Activated CD4-positive, alpha-beta memory T cell treated with anti-CD3 and anti-CD28 coated beads, Interleukin-2, amount 10 ng/mL, durations not matched to agents 7 days and 5 days (primary cell): ENCODE data around the gene IVD. TPM values are rescaled to one million over a fixed set of nuclear protein-coding genes. Genes with fewer than 3 reads are reported as not detected.

ENCODE experiments used
- CTCF ChIA-PET: fragments of 350-600 bp; sonication (Branson Sonifier 250); formaldehyde crosslinking; loops from one replicate; lab custom pipeline; 2021; ENCODE audit warnings: antibody characterized with exemption, inconsistent platforms; lab: Charles Lee
- POLR2A ChIA-PET: fragments of 350-600 bp; sonication (Branson Sonifier 250); formaldehyde crosslinking; loops from one replicate; lab custom pipeline; 2021; ENCODE audit warnings: antibody characterized with exemption; lab: Charles Lee
- DNase-seq: peaks from one replicate; pipeline ENCODE4 v3.0.0-alpha.2; 2020
- H3K27ac Mint-ChIP-seq: one replicate; pipeline ENCODE4 v1.8.0; 2021; ENCODE audit warnings: mild to moderate bottlenecking, mixed read lengths
- H3K27me3 Mint-ChIP-seq: one replicate; pipeline ENCODE4 v1.8.0; 2021; ENCODE audit warnings: mixed read lengths
- H3K36me3 Mint-ChIP-seq: one replicate; pipeline ENCODE4 v1.8.0; 2021; ENCODE audit warnings: low read depth, mixed read lengths
- H3K4me1 Mint-ChIP-seq: one replicate; pipeline ENCODE4 v1.8.0; 2021; ENCODE audit warnings: mixed read lengths
- H3K4me3 Mint-ChIP-seq: one replicate; pipeline ENCODE4 v1.8.0; 2021; ENCODE audit warnings: mild to moderate bottlenecking, mixed read lengths
- H3K9me3 Mint-ChIP-seq: one replicate; pipeline ENCODE4 v1.8.0; 2021; ENCODE audit warnings: mixed read lengths
- total RNA-seq, 2 experiments: library from RNA; stranded (reverse); gene quantifications; one replicate each; pipeline ENCODE4 v1.2.3, GENCODE V29; 2021

The IVD gene
- total RNA-seq, 2 experiments from 2014 or later = 38.1 to 38.4 TPM

DNA sequence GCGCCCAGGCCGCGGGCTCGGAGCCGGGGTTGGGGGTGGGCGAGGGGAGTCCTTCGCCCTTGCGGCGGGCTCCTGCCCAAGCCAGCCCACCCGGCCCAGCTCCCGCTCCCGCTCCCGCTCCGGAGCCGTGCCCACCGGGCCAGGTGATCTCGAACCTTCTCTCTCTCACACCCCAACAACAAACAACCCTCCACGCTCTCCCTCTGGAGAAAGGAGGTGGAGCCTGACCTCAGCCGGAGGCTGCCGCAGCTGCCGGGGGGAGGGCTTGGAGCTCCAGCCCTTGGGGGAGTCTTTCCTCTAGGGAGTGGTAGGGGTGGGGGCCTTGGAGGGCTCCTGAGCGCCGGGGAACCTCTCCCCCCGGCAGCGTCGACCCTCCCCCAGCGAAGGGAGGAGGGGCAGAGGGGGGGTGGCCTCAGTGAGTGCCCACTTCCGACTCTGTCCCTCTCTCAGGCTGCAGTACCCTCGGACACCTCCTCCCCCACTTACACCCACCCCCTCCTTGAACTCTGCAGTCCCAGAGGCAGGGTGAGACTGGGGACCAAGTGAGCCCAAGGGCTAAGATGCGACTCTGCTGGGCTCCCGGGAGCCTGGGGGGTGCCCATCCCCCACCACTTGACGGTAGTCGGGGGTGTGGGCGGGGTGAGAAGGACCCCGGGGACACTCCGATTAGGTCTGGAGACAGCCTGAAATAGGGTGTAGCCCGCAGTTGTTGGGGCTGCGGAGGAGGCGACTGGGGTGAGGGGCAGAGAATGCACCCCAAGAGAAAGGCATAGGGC lies 30.7 kb downstream of the IVD start:
- H3K9me3 Mint-ChIP-seq = no peaks in the 10 kb centered on the region
- H3K36me3 Mint-ChIP-seq = no peaks in the 10 kb centered on the region
- no peak for DNase-seq
- peaks cover 62% of the 10 kb centered on the region for H3K27me3 Mint-ChIP-seq
- peaks cover 18% of the 10 kb centered on the region for H3K4me1 Mint-ChIP-seq
- ChIA-PET CTCF (no interaction called here), POLR2A (interaction anchor here (1.0 to 1.1 kb wide), 2 partner anchors 9 to 15 kb away, joined by 3 read pairs; no protein-coding TSS in a partner anchor)
- H3K4me3 Mint-ChIP-seq = no peak overlapping the region
- no peak overlapping the region for H3K27ac Mint-ChIP-seq

DNA sequence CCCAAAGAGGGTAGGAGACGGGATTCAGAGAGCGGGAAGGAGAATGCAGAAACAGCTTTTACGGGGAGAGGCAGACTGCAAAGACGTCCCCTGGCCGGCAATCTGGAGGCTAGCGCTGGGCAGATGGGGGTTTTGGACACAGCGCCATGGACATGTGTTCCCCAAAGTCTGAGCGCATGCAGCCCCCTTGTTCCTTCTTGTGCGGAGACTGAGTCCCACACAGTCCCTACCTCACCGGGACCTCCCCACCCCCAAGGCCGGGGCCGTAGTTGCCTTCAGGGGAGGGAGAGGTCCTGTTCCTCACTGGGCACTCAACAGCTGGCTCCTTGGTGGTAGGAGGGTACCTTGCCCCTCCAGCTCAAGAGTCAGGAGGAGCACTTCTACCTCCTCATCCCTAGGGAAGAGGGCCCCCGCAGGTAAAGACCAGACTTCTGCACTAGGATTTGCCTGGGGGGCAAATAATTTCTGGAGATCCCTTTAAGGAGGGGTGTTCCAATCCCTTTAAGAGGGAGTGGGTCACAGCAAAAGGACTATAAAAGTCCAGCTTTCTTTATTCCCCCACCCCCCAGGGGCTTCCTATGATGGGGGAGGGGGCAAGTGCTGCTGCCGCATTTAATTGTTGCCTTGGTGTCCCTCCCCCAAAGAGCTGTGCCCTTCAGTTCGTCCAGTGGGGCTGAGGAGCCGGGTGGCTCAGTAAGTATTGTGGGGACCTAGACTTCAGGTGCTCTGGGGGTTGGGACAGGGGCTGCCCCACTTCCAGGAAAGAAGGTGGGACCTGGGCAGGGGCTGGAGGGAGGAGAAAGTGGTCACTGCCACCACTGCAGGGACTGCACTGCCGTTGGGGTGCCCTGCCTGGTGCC lies 31.5 kb downstream of the IVD start:
- H3K36me3 Mint-ChIP-seq = peaks cover 2% of the 10 kb centered on the region
- no peak for DNase-seq
- ChIA-PET POLR2A (interaction anchor here (0.7 kb wide), 1 partner anchor 12 kb away, joined by 3 read pairs; no protein-coding TSS in a partner anchor), CTCF (no interaction called here)
- peaks cover 62% of the 10 kb centered on the region for H3K27me3 Mint-ChIP-seq
- H3K9me3 Mint-ChIP-seq = no peaks in the 10 kb centered on the region
- no peak overlapping the region for H3K27ac Mint-ChIP-seq
- H3K4me3 Mint-ChIP-seq = no peak overlapping the region
- H3K4me1 Mint-ChIP-seq = peaks cover 18% of the 10 kb centered on the region

DNA sequence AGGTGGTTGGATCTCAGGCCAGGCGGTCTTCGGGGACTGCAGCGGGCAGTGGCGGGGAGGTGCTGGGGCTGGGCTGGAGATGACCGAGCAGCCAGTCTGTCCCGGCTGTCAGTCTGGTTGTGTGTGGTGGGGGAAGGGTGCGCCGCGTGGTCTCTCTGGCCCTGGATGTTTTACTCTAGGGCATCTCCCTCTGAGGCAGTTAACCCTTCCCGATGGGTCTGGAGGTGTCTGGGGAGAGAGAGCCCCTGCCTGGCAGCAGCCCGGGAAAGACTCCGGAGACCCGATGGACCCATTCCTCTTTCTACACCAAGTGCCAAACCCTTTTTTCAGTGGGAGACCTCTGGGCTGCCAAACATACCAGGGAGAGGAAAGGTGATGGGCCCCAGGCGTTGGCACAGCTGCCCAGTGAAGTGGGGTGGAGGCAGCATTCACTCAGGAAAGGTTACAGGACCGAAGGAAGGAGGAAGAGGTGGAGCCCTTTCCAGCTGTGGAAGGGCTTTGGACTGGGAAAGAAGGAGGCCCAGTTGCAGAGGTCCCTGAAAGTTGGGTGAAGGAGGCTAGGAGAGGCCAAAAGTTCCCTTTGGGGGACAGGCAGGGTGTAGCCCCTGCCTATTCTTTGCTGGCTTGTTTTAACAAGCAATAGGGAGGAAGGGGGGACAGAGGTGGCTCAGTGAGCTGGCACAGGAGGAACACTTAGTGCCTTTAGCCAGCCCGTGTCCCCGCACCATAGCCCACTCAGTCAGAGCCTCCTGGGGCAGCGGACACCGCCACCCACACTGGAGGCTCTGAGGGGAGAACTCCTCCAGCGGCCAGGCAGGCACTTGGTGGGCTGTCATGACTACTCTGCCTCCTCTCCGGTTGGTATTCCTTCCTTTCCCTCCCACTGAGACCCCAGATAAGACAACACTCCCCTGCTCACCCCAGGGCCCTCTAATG lies 32.4 kb downstream of the IVD start:
- peaks cover 26% of the 10 kb centered on the region for H3K4me1 Mint-ChIP-seq
- peaks cover 8% of the 10 kb centered on the region for H3K36me3 Mint-ChIP-seq
- ChIA-PET POLR2A (interaction anchor here (1.1 to 1.3 kb wide), 2 partner anchors 13 to 257 kb away, joined by 3 read pairs; partner anchors contain the start of gene RAD51), CTCF (no interaction called here)
- H3K9me3 Mint-ChIP-seq = no peaks in the 10 kb centered on the region
- H3K4me3 Mint-ChIP-seq = no peak overlapping the region
- DNase-seq = no peak
- H3K27me3 Mint-ChIP-seq = peaks cover 65% of the 10 kb centered on the region
- H3K27ac Mint-ChIP-seq = no peak overlapping the region

DNA sequence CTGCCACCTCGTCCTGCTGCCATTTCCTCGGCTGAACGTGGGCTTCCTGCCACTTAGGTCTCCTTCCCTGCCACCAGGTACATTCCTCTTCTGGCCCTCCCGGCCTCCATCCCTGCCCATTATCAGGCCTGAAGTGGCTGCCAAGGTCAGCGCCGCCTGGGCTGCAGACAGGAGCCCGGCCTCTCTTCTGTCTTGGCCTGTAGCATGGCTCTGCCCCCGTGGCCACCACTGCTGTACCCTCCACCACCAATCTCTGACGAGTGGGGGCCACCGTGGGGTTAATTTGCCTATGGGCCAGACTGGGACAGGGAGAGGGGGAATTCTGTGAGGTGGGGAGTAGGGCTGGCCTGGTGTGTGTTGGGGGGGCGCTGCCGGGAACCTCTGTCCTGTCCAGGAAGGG lies 33.1 kb downstream of the IVD start:
- Mint-ChIP-seq H3K9me3 (no peaks in the 10 kb centered on the region), H3K36me3 (peaks cover 8% of the 10 kb centered on the region), H3K27ac (no peak overlapping the region), H3K4me3 (no peak overlapping the region), H3K27me3 (peaks cover 71% of the 10 kb centered on the region), H3K4me1 (peaks cover 33% of the 10 kb centered on the region)
- CTCF ChIA-PET = interaction anchor here (1.5 to 2.4 kb wide), 2 partner anchors 14 to 101 kb away, joined by 4 to 16 read pairs; no protein-coding TSS in a partner anchor
- POLR2A ChIA-PET = interaction anchor here (1.1 to 4.9 kb wide), 4 partner anchors 14 to 256 kb away, joined by 3 to 68 read pairs (median 4); partner anchors contain the start of gene RAD51
- DNase-seq = no peak

DNA sequence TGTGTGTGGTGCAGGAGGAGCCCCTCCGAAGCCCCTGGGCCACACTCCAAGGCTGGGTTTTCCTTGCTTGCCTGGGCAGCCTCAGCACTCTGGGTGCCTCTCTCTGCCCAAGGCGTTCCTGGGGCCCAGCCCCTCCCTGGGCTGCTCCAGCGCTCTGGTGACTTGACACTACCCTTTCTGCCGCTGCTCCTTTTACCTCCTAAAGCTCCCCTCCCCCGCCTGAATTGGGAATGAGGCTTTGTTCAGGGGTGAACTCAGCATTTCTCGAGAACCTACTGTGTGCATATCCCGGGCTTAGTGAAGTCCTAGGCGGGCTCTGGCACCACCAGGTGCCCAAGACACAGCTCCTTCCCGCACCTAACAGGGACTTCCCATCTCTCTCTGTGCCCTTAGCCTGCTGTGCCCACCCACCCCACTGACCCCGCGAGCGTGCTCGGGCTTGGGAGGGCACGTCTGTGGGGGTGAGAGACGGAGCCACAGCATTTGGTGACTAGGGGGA lies 33.9 kb downstream of the IVD start:
- H3K4me3 Mint-ChIP-seq = peak overlapping the region; percentile 84
- peaks cover 67% of the 10 kb centered on the region for H3K27me3 Mint-ChIP-seq
- POLR2A ChIA-PET = interaction anchor here (0.9 to 4.9 kb wide), 12 partner anchors 13 to 304 kb away, joined by 3 to 68 read pairs (median 4); partner anchors contain the start of genes KNSTRN, PLCB2 and RPUSD2
- H3K9me3 Mint-ChIP-seq = no peaks in the 10 kb centered on the region
- H3K4me1 Mint-ChIP-seq = peaks cover 38% of the 10 kb centered on the region
- peaks cover 8% of the 10 kb centered on the region for H3K36me3 Mint-ChIP-seq
- CTCF ChIA-PET = interaction anchor here (1.3 to 2.4 kb wide), 6 partner anchors 10 to 101 kb away, joined by 3 to 16 read pairs (median 6); no protein-coding TSS in a partner anchor
- H3K27ac Mint-ChIP-seq = no peak overlapping the region
- no peak for DNase-seq

DNA sequence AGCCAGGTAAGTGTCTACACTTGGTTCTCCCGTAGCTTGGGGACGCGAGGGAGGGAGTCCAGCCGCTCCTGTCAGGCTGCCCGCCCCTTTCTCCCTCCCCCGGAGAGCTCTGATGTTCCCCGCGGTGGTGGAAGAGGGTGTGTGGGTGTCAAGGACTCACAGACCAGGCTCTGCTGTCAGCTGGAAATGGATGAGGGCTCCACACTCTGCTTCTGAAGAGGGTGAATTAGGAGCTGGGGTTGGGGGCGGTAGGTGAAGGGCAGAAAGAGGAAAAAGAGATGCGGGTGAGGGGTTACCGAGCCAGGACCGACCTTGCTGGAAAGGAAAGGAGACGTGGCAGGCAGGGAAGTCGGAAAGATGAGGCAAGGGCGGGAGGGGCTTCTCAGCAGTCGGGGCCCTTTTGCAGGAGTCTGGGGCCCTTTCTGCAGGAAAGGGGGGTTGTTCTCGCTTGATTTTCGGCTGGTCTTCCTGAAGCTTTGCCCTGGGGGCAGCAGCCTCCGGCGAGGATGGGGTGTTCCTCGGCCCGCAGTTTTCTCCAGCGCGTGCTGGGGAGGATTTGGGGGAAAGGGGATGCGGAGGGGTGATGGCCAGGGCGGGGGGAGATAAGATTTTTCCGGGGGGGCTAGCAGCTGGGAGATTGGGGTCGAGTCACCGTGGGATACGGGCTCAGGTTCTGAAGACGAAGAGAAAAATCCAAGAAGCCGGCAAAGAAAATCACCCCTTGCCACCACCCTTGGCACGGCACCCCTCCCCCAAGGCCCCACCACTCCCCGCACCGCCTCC lies 34.6 kb downstream of the IVD start:
- Mint-ChIP-seq H3K27me3 (peaks cover 61% of the 10 kb centered on the region), H3K9me3 (no peaks in the 10 kb centered on the region), H3K4me1 (peaks cover 42% of the 10 kb centered on the region), H3K4me3 (peak overlapping the region; percentile 84), H3K36me3 (peaks cover 8% of the 10 kb centered on the region), H3K27ac (no peak overlapping the region)
- ChIA-PET CTCF (interaction anchor here (0.8 to 2.9 kb wide), 12 partner anchors 9 to 306 kb away, joined by 3 to 16 read pairs (median 4); partner anchors contain the start of genes CCDC32 and PLCB2), POLR2A (interaction anchor here (0.7 to 4.9 kb wide), 15 partner anchors 12 to 303 kb away, joined by 3 to 68 read pairs (median 5); partner anchors contain the start of genes IVD, KNSTRN, PLCB2 and RPUSD2)
- DNase-seq = peak; percentile 47

DNA sequence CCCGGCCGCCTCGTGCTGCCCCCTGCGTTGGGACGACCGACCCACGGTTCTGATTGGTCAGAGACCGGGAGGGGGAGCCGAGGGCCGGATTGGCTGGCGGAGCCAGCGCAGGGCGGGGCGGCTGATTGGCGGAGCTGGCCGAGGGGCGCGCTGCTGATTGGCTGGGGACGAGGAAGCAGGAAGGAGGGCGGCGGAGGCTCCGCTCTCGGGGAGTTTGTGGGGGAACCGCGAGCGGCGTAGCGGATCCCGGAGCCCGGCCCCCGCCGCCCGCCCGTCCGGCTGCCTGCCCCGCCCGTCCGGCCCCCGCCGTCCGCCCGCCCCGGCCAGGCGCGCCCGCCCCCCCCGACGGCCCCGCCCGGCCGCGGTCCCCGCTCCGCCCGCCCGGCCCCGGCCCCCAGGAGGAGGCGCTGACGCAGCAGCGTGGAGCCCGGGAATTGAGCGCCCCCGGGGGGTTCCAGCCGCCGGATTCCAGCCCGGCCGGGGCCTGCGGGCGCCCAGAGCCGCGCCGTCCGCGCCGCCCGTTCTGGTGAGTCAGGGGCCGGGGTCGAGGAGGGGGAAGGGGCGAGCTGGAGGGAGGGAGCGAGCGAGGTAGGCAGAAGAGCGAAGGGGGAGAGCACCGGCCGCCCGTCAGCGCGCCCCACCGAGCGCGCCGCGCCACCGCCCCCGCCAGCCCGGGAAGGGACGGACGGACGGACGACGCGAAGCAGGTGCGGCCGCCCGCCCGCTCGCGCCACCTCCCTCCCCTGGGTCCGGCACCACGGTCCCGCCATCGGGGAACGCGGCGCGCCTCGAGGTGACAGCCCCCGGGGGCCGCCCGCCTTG lies 35.4 kb downstream of the IVD start, which contains the start of gene BAHD1:
Gene BAHD1 (plus strand): TSS at position 211 of the 822 bp plus-strand sequence. CDS start 17,512 bp downstream, outside the sequence.
- CTCF ChIA-PET = interaction anchor here (0.6 to 2.9 kb wide), 11 partner anchors 10 to 306 kb away, joined by 3 to 16 read pairs (median 4); partner anchors contain the start of genes CCDC32 and PLCB2
- H3K27ac Mint-ChIP-seq = peak within 1 kb of the TSS; percentile 49
- H3K9me3 Mint-ChIP-seq = no peaks in the 10 kb centered on the region

DNA sequence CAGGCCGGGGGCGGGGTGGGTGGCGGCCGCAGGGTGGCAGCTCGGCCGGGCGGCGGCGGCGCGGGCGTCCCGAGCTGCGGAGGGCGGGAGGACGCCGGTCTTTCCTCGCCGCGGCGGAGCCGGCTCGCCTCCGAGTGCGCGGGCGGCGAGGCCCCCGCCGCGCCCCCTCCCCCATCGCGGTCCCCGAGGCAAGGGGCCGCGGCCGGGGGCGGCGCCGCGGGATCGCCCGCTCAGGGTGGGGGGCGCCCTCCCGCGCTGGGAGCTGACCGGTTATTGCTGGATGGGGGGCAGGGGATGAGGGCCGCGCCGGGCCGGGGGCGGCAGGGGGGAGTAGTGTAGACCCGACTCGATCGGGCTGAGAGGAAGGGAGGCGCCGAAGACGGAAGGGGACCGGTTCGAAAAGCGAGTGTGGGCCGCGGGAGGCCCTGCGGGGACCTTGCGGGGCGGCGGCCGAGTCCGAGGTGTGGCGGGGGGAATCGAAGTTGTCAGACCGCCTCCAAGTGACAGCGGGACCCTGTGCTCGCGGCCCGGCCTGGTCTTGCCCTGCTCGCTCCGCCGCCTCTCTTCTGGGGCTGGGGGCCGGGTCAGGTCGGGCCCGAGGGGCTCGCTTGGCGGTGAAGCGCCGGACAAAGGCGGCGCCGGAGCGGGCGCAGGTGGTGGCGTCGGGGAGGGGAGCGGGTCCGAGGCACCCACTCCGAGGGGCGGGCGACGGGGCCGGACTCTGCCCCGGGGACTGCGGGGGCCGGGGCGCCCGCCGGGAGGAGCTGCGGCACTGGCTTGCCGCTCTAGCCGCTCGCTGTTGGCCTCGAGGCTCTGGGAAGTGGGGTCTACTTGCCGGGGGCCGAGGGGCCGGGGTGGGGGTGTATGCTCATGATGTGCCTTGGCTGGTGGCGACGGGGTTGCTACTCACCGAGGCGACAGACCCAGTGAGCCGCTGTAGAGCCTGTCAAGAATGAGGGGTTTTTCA lies 36.3 kb downstream of the IVD start:
- ChIA-PET CTCF (interaction anchor here (0.7 to 2.9 kb wide), 10 partner anchors 9 to 167 kb away, joined by 3 to 11 read pairs (median 4); no protein-coding TSS in a partner anchor), POLR2A (interaction anchor here (0.6 to 4.9 kb wide), 10 partner anchors 10 to 280 kb away, joined by 3 to 68 read pairs (median 3); partner anchors contain the start of gene PLCB2)
- peaks cover 8% of the 10 kb centered on the region for H3K36me3 Mint-ChIP-seq

More for the DNA sequence above, 35.4 kb downstream of the IVD start, which contains the start of gene BAHD1:
- Mint-ChIP-seq H3K4me3 (peak within 1 kb of the TSS; percentile 87), H3K36me3 (peaks cover 8% of the 10 kb centered on the region), H3K27me3 (peaks cover 54% of the 10 kb centered on the region), H3K4me1 (peaks cover 45% of the 10 kb centered on the region)
- POLR2A ChIA-PET = interaction anchor here (0.7 to 4.9 kb wide), 15 partner anchors 11 to 303 kb away, joined by 3 to 68 read pairs (median 5); partner anchors contain the start of genes IVD, KNSTRN, PLCB2 and RPUSD2
- DNase-seq = peak; percentile 96

DNA sequence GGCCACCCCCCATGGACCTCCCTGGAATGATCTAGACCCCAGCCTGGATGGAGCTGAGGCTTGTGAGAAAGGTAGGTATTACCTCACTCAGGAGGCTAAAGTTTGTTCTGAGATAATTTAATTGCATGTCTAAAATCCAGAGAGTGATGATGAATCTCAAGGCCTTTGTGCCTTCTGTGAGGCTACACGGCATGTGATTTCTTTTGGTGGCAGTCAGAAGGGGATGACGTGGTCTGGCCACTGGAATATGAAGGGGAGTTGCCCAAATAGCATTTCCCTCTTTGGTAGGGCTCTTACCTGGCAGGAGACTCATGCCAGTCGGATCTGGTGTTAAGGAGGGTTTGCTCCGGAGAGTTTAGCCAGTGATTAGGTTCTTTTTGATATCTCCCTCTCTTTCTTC lies 37.7 kb downstream of the IVD start:
- ChIA-PET CTCF (interaction anchor here (1.1 to 1.8 kb wide), 3 partner anchors 10 to 126 kb away, joined by 3 to 8 read pairs (median 4); partner anchors contain the start of gene RPUSD2), POLR2A (interaction anchor here (1.6 to 4.9 kb wide), 4 partner anchors 9 to 135 kb away, joined by 3 to 68 read pairs (median 5); partner anchors contain the start of gene PLCB2)
- peaks cover 33% of the 10 kb centered on the region for H3K27me3 Mint-ChIP-seq
- DNase-seq = no peak
- no peak overlapping the region for H3K27ac Mint-ChIP-seq
- peaks cover 8% of the 10 kb centered on the region for H3K36me3 Mint-ChIP-seq
- H3K4me3 Mint-ChIP-seq = peak overlapping the region; percentile 87
- peaks cover 38% of the 10 kb centered on the region for H3K4me1 Mint-ChIP-seq
- H3K9me3 Mint-ChIP-seq = no peaks in the 10 kb centered on the region

More for the DNA sequence above, 36.3 kb downstream of the IVD start:
- Mint-ChIP-seq H3K4me3 (peak overlapping the region; percentile 87), H3K4me1 (peaks cover 41% of the 10 kb centered on the region), H3K27ac (peak overlapping the region; percentile 49), H3K27me3 (peaks cover 47% of the 10 kb centered on the region), H3K9me3 (no peaks in the 10 kb centered on the region)
- DNase-seq = peak; percentile 34
